SW480 (cell line): ENCODE measurements around the gene GABRE.
"Not testable (repeated sequence)": the region's sequence is repeated elsewhere in the genome, so short reads cannot be mapped to it uniquely, and the experiment has no call there.

ENCODE experiments used
- DNase-seq: peaks from one replicate; pipeline ENCODE4 v3.0.0-alpha.2; 2016; ENCODE audit warnings: low spot score

GABRE gene

DNA sequence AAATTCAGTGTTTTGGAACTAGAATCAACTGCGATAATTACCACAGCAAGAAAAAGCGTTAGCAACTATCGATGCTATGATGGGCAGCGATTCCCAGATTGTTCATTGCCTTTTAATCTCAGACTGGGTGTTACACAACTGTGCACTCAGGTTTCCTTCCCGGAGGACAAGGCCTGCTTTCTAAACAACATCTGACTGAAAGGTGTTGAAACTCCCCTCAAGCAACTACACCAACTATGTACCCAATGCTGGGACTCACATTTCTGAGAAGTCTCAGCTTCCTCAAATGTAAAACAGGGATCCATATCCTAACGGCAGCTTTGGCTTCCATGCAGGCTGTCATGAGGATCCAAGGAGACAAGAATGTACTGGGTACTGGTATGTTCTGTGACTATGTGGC, 8.2 kb downstream of the GABRE start:
- no peak for DNase-seq

DNA sequence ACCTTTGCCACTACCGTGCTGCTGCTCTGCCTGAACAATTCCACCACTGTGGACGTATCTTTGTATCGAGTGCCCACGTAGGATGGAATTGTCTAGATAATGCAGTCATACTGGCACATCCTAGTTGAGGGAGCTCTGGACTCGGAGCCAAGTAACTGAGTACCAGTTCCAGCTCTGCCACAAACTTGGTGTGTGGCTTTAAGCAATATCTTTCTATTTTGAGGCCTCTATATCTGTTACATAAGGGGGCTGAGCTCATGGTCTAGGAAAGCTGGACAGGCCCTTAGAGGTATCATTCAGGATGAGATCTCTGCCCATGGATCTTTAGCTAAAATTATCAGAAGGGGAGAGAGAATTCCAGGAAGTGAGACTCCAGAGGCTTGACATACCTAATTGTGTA, 12.4 kb downstream of the GABRE start:
- DNase-seq = no peak

DNA sequence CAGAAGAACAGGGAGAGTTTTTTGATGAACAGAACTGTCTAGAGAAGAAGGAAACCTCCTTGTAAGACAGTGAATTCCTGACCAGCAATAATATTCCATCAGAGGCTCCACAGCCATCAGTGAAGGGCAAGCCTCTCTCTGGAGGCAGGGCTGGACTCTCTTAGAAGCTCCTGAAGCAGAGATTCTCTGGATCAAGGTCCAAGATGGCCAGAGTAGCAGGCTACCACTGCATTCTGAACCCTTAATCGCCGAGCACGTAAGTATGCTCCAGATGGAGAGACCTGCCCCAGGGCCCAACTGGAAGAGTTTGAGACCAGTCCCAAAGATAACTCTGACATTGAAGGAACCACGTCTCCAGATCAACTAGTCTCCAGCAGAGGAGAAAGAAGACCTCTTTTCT, 16.4 kb downstream of the GABRE start:
- DNase-seq = no peak

- no peak for DNase-seq
Measured at GRCh38 chrX:151954730-151955129, 19.7 kb downstream of the GABRE start.

DNA sequence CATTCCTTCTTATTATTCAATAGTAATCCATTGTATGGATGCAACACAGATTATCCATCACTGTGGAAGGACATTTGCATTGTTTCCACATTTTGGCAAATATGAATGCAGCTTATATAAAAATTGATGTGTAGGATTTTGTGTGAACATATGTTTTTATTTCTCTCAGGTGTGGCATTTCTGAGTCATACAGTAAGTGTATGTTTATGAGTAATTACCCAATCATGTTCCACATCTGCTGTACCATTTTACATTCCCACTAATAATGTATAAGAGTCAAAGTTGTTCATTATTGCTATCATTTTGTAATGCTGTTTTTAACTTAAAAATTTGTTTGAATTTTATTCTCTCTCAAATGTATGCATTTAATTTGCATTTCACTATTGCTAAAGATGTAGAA, 36.3 kb downstream of the GABRE start:
- no peak for DNase-seq

- no peak for DNase-seq
Measured at GRCh38 chrX:151935358-151935757, 39.1 kb downstream of the GABRE start.

- DNase-seq = no peak
Measured at GRCh38 chrX:151929126-151929525, 45.4 kb downstream of the GABRE start.

- no peak for DNase-seq
Measured at GRCh38 chrX:151923648-151924047, 50.8 kb downstream of the GABRE start.

DNA sequence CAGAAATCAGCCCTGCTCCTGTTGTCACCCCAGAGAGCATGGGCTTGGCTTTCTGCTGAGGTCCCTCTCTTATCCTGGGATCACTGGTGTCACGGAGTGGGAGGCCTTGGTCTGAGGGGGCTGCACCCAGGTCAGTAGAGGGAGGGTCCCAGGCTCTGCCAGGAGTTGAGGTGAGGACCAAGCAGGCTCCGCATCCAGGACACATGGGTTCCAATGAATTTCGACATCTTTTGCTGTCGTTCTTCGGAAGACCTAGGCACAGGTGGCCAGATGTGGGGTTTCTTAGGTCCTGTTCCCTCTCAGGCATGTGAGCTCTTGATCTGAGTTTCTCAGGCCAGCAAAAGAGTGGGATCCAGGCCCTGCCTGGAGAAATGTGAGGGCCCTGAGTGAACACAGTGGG, 51.8 kb downstream of the GABRE start:
- no peak for DNase-seq

DNA sequence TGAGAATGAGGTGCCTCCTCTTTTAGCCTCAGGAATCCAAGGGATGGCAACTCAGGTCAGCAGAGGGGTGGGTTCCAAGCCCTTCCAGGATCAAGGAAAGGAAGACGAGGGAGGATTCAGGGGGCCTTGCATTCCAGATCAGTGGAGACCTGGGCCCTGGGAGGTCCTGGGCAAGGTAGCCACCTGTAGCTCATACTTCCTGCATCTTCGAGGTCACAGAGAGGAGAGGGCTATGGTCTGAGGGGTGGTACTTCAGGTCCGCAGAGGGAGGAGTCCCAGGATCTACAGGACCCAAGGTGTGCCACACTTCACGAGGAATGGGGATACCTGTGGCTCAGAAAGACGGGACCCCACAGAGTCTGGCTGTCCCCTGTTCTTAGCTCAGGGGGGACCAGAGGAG, 52.6 kb downstream of the GABRE start:
- DNase-seq = no peak

GRCh38 chrX:151921292-151921691, 53.2 kb downstream of the GABRE start:
- no peak for DNase-seq

DNA sequence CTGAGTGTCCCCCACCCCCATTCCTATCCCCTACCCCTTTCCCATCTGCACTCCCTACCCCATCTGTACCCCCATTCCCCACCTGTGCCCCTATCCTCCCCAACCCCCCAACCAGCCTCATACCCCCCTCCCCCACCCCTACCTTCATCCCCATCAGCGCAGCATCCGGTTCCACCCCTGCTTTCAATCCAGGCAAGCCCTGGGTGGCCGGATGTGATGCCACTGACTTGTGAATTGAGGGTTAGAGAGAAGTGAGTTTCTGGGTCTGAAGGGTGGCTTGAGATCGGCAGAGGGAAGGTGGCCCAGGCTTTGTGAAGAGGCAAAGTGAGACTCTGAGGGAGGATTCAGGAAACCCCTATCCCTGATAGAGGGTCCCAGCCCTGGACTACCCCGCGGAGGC, 53.9 kb downstream of the GABRE start:
- DNase-seq = no peak

- no peak for DNase-seq
Measured at GRCh38 chrX:151920101-151920500, 54.4 kb downstream of the GABRE start.

GRCh38 chrX:151919610-151920009, 54.9 kb downstream of the GABRE start:
- DNase-seq = no peak

- not testable (repeated sequence) for DNase-seq
Measured at GRCh38 chrX:151918736-151919135, 55.7 kb downstream of the GABRE start.

DNA sequence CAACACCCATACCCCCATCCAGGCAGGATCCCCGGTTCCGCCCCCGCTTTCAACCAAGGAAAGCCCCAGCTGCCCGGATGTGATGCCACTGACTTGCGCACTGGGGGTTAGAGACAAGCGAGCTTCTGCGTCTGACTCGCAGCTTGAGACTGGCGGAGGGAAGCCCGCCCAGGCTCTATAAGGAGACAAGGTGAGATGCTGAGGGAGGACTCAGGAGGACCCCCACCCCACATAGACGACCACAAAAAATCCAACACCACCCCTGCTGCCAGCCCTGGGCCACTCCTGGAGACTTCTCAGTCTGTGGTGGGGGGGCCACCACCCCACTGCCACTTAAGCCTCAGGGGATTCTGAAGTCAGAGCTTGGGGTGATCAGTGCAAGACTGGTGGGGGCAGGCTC, 61.7 kb downstream of the GABRE start, which contains the start of gene MAGEA4:
Gene MAGEA4 (plus strand): TSS at position 110 of the 400 bp plus-strand sequence. CDS start 10,776 bp downstream, outside the sequence.
- no peak for DNase-seq

DNA sequence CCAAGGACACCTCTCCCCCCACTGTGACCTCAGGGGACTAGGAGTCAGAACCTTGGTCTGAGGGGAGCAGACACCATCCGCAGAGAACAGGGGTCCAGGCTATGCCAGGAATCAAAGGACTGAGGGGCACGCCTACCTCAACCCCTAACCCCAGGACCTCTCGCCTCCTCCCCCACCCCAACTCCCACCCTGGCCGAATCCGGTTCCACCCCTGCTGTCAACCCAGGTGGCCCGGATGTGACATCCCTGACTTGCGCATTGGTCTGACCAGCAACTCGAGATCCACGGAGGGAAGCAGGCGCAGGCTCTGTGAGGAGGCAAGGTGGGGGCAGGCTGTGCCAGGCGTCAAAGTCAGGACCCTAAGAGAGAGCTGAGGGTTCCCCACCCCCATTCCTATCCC, 62.3 kb downstream of the GABRE start:
- no peak for DNase-seq

- no peak for DNase-seq
Measured at GRCh38 chrX:151904989-151905388, 69.5 kb downstream of the GABRE start.
